GM20431 (cell line): Measurements from ENCODE around the gene ABCG5.

Experiments
- in situ Hi-C: fragments of 300-500 bp; cut with MseI, MboI; formaldehyde crosslinking; loops from one replicate; pipeline ENCODE4 v1.15.0; 2020; ENCODE audit warnings: low sequenced_read_pairs; ENCODE audit not compliant: unreplicated experiment

The ABCG5 gene

GRCh38 chr2:43812947-43813346, 25.7 kb downstream of the ABCG5 start:
- in situ Hi-C loops: no loop called here

- in situ Hi-C loops: no loop called here
These were observed 26.6 kb downstream of the ABCG5 start for GRCh38 chr2:43812006-43812405.

GRCh38 chr2:43810888-43811287, 27.8 kb downstream of the ABCG5 start:
- in situ Hi-C loops: no loop called here

GRCh38 chr2:43810452-43810851, 28.2 kb downstream of the ABCG5 start:
- in situ Hi-C loops: no loop called here

GRCh38 chr2:43806719-43807031, 32.0 kb downstream of the ABCG5 start:
- in situ Hi-C loops: no loop called here

GRCh38 chr2:43803113-43803512, 35.5 kb downstream of the ABCG5 start:
- in situ Hi-C loops: no loop called here

- in situ Hi-C loops: no loop called here
These were observed 36.5 kb downstream of the ABCG5 start for GRCh38 chr2:43802135-43802534.

GRCh38 chr2:43800894-43801293, 37.7 kb downstream of the ABCG5 start:
- in situ Hi-C loops: no loop called here

GRCh38 chr2:43798300-43798699, 40.3 kb downstream of the ABCG5 start:
- in situ Hi-C loops: no loop called here

- in situ Hi-C loops: no loop called here
These were observed 42.4 kb downstream of the ABCG5 start for GRCh38 chr2:43796206-43796605.

GRCh38 chr2:43794956-43795355, 43.7 kb downstream of the ABCG5 start:
- in situ Hi-C loops: no loop called here

GRCh38 chr2:43792653-43793052, 46.0 kb downstream of the ABCG5 start:
- in situ Hi-C loops: no loop called here

GRCh38 chr2:43791035-43791765, 47.4 kb downstream of the ABCG5 start:
- in situ Hi-C loops: no loop called here

- in situ Hi-C loops: no loop called here
These were observed 48.5 kb downstream of the ABCG5 start for GRCh38 chr2:43790147-43790546.

- in situ Hi-C loops: no loop called here
These were observed 50.0 kb downstream of the ABCG5 start for GRCh38 chr2:43788646-43789045.

- in situ Hi-C loops: no loop called here
These were observed 50.7 kb downstream of the ABCG5 start for GRCh38 chr2:43787895-43788294.

GRCh38 chr2:43778233-43778632, 60.4 kb downstream of the ABCG5 start:
- in situ Hi-C loops: no loop called here

- in situ Hi-C loops: no loop called here
These were observed 61.2 kb downstream of the ABCG5 start for GRCh38 chr2:43777306-43777926.

- in situ Hi-C loops: no loop called here
These were observed 62.3 kb downstream of the ABCG5 start for GRCh38 chr2:43776324-43776723.

GRCh38 chr2:43774617-43775016, 64.0 kb downstream of the ABCG5 start:
- in situ Hi-C loops: no loop called here

GRCh38 chr2:43773876-43774613, 64.6 kb downstream of the ABCG5 start, which contains the start of gene DYNC2LI1:
TSS of gene DYNC2LI1 (plus strand) at chr2:43774039. CDS start at chr2:43774139, 100 bp downstream.
- in situ Hi-C loops: no loop called here
